NB4 (cell line): ENCODE results near the gene ABCC11.

ENCODE experiments used
- DNase-seq: peaks from one replicate; pipeline ENCODE4 v3.0.0; 2010; ENCODE audit warnings: low read depth
- H3K4me3 ChIP-seq: one replicate; pipeline ENCODE4 v1.5.1; 2011; ENCODE audit warnings: mild to moderate bottlenecking, low read depth, low read length, moderate library complexity
- CTCF ChIP-seq: IDR thresholded peaks from one replicate; pipeline ENCODE4 v1.5.1; 2012; ENCODE audit warnings: low read depth, low read length
- MAX ChIP-seq: IDR thresholded peaks from 2 replicates; pipeline ENCODE4 v1.6.1; 2011; ENCODE audit warnings: low read depth, low read length
- MYC ChIP-seq: IDR thresholded peaks from 2 replicates; pipeline ENCODE4 v1.6.1; 2011; ENCODE audit warnings: low read depth, low read length
- POLR2A ChIP-seq: IDR thresholded peaks from 2 replicates; pipeline ENCODE4 v1.6.1; 2011; ENCODE audit warnings: mild to moderate bottlenecking; ENCODE audit not compliant: insufficient read length; ENCODE audit errors: extremely low read depth

The ABCC11 gene

GRCh38 chr16:48223490-48223889 lies 23.8 kb downstream of the ABCC11 start:
- TF ChIP-seq MYC: no peak
- no peak for TF ChIP-seq MAX
- no peak for TF ChIP-seq POLR2A
- no peak for TF ChIP-seq CTCF
- no peak for DNase-seq

GRCh38 chr16:48220891-48221290 lies 26.4 kb downstream of the ABCC11 start:
- no peak for DNase-seq
- H3K4me3 ChIP-seq: no peak overlapping the region
- TF ChIP-seq MAX: no peak
- TF ChIP-seq POLR2A: no peak
- TF ChIP-seq MYC: no peak
- no peak for TF ChIP-seq CTCF

More at GRCh38 chr16:48223490-48223889, 23.8 kb downstream of the ABCC11 start:
- no peak overlapping the region for H3K4me3 ChIP-seq

GRCh38 chr16:48218473-48218872 lies 28.9 kb downstream of the ABCC11 start:
- no peak overlapping the region for H3K4me3 ChIP-seq
- no peak for DNase-seq
- TF ChIP-seq POLR2A (no peak), MAX (no peak)

- TF ChIP-seq MAX (no peak), CTCF (no peak), POLR2A (no peak), MYC (no peak)
- no peak for DNase-seq
Measured at GRCh38 chr16:48217708-48218107, 29.6 kb downstream of the ABCC11 start.

GRCh38 chr16:48215738-48216137 lies 31.6 kb downstream of the ABCC11 start:
- no peak for DNase-seq
- TF ChIP-seq MYC (no peak), MAX (no peak), CTCF (no peak), POLR2A (no peak)
- H3K4me3 ChIP-seq: no peak overlapping the region

More at GRCh38 chr16:48217708-48218107, 29.6 kb downstream of the ABCC11 start:
- no peak overlapping the region for H3K4me3 ChIP-seq

GRCh38 chr16:48212033-48212432 lies 35.3 kb downstream of the ABCC11 start:
- no peak overlapping the region for H3K4me3 ChIP-seq
- no peak for TF ChIP-seq MYC
- no peak for TF ChIP-seq CTCF
- TF ChIP-seq POLR2A: no peak
- no peak for TF ChIP-seq MAX
- no peak for DNase-seq
